ENCODE results near the gene RHOD. TPM values are rescaled to one million over a fixed set of nuclear protein-coding genes. Genes with fewer than 3 reads are reported as not detected.

Gene RHOD
- total and polyA plus RNA-seq, 2 of the 8 experiments (the other 6 are each of a cell fraction or from before 2014, with no cell fraction given), result 12.1 to 17.6 TPM

GRCh38 chr11:67071420-67072284 is 15.0 kb downstream of the RHOD start:
- Histone ChIP-seq H4K20me1 (replicated peaks in 1 of 2; ENCODE audit: control insufficient read depth in 1 of 2, insufficient read depth in 2 of 2, low read length in 2 of 2) (no peaks in the 10 kb centered on the region), H4K5ac (ENCODE audit: insufficient read length, low read depth, low read length) (peak overlapping the region; percentile 54), H3K36me3 (ENCODE audit: control insufficient read depth in 2 of 4, insufficient read depth in 4 of 4, low read length in 3 of 4) (no peaks in the 10 kb centered on the region), H3K27ac (ENCODE audit: low read depth, low read length) (no peak overlapping the region), H3K23me2 (ENCODE audit: low read depth, low read length) (no peaks in the 10 kb centered on the region; the same call in 1 of the 2 replicates), H3K79me1 (ENCODE audit: low read depth, low read length) (no peaks in the 10 kb centered on the region; the same call in 1 of the 2 replicates), H3K56ac (replicated peaks; ENCODE audit: insufficient read length, low read depth, low read length) (no peak overlapping the region), H2AFZ (ENCODE audit: low read length) (peak overlapping the region; percentile 81; the same call in 1 of the 2 replicates), H3K4ac (replicated peaks; ENCODE audit: insufficient read length, low read depth, low read length) (no peak overlapping the region), H3K9ac (replicated peaks in 1 of 4; ENCODE audit: extremely low read depth in 1 of 4, low read depth in 3 of 4, low read length in 3 of 4) (peak overlapping the region in 2 of 4 experiments; percentile 29 to 45; a peak in 1 of 7 replicates), H2BK120ac (replicated peaks; ENCODE audit: low read depth, low read length) (no peak overlapping the region), H2BK15ac (ENCODE audit: low read length) (peak overlapping the region; percentile 81; the same call in 1 of the 2 replicates), H3K79me2 (ENCODE audit: control insufficient read depth in 1 of 2, insufficient read depth in 2 of 2, low read length in 2 of 2) (no peaks in the 10 kb centered on the region), H2AK5ac (ENCODE audit: low read depth, low read length) (no peak overlapping the region), H2BK12ac (ENCODE audit: low read depth, low read length) (no peak overlapping the region), H3K23ac (ENCODE audit: insufficient read length) (no peak overlapping the region), H3K9me3 (ENCODE audit: insufficient read depth in 2 of 2, low read depth in 1 of 2, low read length in 1 of 2) (no peaks in the 10 kb centered on the region), H3K18ac (ENCODE audit: extremely low read depth, low read length) (peak overlapping the region; percentile 83; the same call in 1 of the 2 replicates), H4K8ac (ENCODE audit: extremely low read depth, insufficient read depth, low read length) (peak overlapping the region; percentile 84), H3K27me3 (replicated peaks in 1 of 4; ENCODE audit: control insufficient read depth in 3 of 4, extremely low read depth in 1 of 4, insufficient read depth in 3 of 4, low read length in 3 of 4) (no peaks in the 10 kb centered on the region), H3K4me2 (ENCODE audit: insufficient read depth in 1 of 2, low read depth in 2 of 2, low read length in 2 of 2) (peak overlapping the region; percentile 4 to 83; a peak in 3 of 4 replicates), H3K14ac (ENCODE audit: insufficient read length) (no peak overlapping the region), H3K4me1 (replicated peaks in 1 of 4; ENCODE audit: control insufficient read depth in 3 of 4, insufficient read depth in 4 of 4, low read length in 3 of 4) (peaks cover 0 to 1% (median 0%) of the 10 kb centered on the region in 4 experiments; a peak in 2 of 7 replicates), H2BK5ac (ENCODE audit: low read depth, low read length) (no peak overlapping the region), H4K91ac (replicated peaks; ENCODE audit: insufficient read length, low read length) (no peak overlapping the region), H2BK20ac (ENCODE audit: low read length) (no peak overlapping the region), H3K4me3 (ENCODE audit: extremely low read depth in 1 of 4, insufficient read depth in 2 of 4, low read depth in 3 of 4, low read length in 4 of 4) (peak overlapping the region; percentile 9 to 56 (median 44); a peak in 7 of 8 replicates)
- ChIA-PET POLR2A (ENCODE audit: partially characterized antibody) (interaction anchor here (1.0 to 3.4 kb wide), 3 partner anchors 11 to 37 kb away, joined by 3 to 16 read pairs (median 4); no protein-coding TSS in a partner anchor), CTCF (ENCODE audit: partially characterized antibody) (interaction anchor here (0.7 to 4.9 kb wide), 12 partner anchors 9 to 662 kb away, joined by 3 to 27 read pairs (median 3); no protein-coding TSS in a partner anchor)
- DNase-seq (ENCODE audit: low read depth in 1 of 2, low spot score in 2 of 2) (peak; percentile 83 to 96), FAIRE-seq (no peak)
- 31% methylated on average over 52 of the region's 53 CpGs; no CpG with 5 or more reads in 1 of the 2 experiments for WGBS, 2 experiments (ENCODE audit: extremely low coverage in 1 of 2, insufficient coverage in 1 of 2, insufficient read length in 1 of 2, insufficient replicate concordance in 2 of 2, low coverage in 1 of 2, low lambda C conversion rate in 2 of 2, missing lambda C conversion rate in 1 of 2)
- peak; percentile 69 to 73 for TF ChIP-seq RAD21 (IDR thresholded peaks at IDR 0.05 in 1 of 2, conservative IDR thresholded peaks at IDR 0.05 in 1 of 2; ENCODE audit: low read depth in 2 of 2, low read length in 2 of 2)
- TF ChIP-seq KDM4A (IDR thresholded peaks at IDR 0.05; ENCODE audit: low read depth, low read length, severe bottlenecking), result peak; percentile 35
- TF ChIP-seq YY1 (IDR thresholded peaks at IDR 0.05; ENCODE audit: low read depth, low read length), result 0 out of 2 replicates have a peak, but pooled peaks have one; percentile 39
- TF ChIP-seq CREB1 (IDR thresholded peaks at IDR 0.05), result peak; percentile 32; the same call in 1 of the 2 replicates
- peak; percentile 13 to 85; a peak in 2 of 4 replicates for TF ChIP-seq SIN3A (conservative IDR thresholded peaks at IDR 0.05 in 1 of 2, IDR thresholded peaks at IDR 0.05 in 1 of 2; ENCODE audit: low read depth in 1 of 2, low read length in 2 of 2)
- no peak for TF ChIP-seq SUZ12 (IDR thresholded peaks at IDR 0.05; ENCODE audit: low read length)
- TF ChIP-seq SP1 (IDR thresholded peaks at IDR 0.05; ENCODE audit: low read depth, low read length), result no peak
- TF ChIP-seq POLR2A (IDR thresholded peaks at IDR 0.05; ENCODE audit: control extremely low read depth in 1 of 2, low read depth in 2 of 2, low read length in 2 of 2), result no peak

Data from H1 (cell line).